GM12872 (cell line): ENCODE results near the gene SPRR3.

Source experiments
- CTCF ChIP-seq: IDR thresholded peaks from 3 replicates; pipeline ENCODE4 v1.5.1; 2011; ENCODE audit warnings: low read depth, mild to moderate bottlenecking, low read length, moderate library complexity; ENCODE audit not compliant: insufficient read depth

SPRR3 gene

GRCh38 chr1:152970495-152970894 is 31.1 kb upstream of the SPRR3 start, which contains the start of gene SPRR4:
TSS of gene SPRR4 (plus strand) at chr1:152970648. CDS start at chr1:152971891, 1,243 bp downstream.
- TF ChIP-seq CTCF, result no peak

- TF ChIP-seq CTCF, result no peak
These were observed 29.2 kb upstream of the SPRR3 start for GRCh38 chr1:152972196-152972886.

GRCh38 chr1:152976688-152977087 is 24.9 kb upstream of the SPRR3 start:
- TF ChIP-seq CTCF, result no peak

- TF ChIP-seq CTCF, result no peak
These were observed 23.9 kb upstream of the SPRR3 start for GRCh38 chr1:152977614-152978013.

- TF ChIP-seq CTCF, result no peak
These were observed 20.9 kb upstream of the SPRR3 start for GRCh38 chr1:152980676-152981075.

GRCh38 chr1:152981146-152981871 is 20.2 kb upstream of the SPRR3 start:
- TF ChIP-seq CTCF, result no peak

- no peak for TF ChIP-seq CTCF
These were observed 19.5 kb upstream of the SPRR3 start for GRCh38 chr1:152982076-152982475.
